H9 (cell line): ENCODE results near the gene CPA3. TPM values are rescaled to one million over a fixed set of nuclear protein-coding genes. Genes with fewer than 3 reads are reported as not detected.

Source experiments
- DNase-seq: peaks from one replicate; pipeline ENCODE4 v3.0.0-alpha.2; 2017
- H2AFZ ChIP-seq: one replicate; pipeline ENCODE4 v1.6.1; 2013; ENCODE audit warnings: mild to moderate bottlenecking, low read length, control low read depth, moderate library complexity
- H2AK5ac ChIP-seq: 2 replicates; pipeline ENCODE4 v1.6.1; 2013; ENCODE audit warnings: low read length, control low read depth, mixed read lengths; ENCODE audit not compliant: insufficient read length
- H2BK120ac ChIP-seq: one replicate; pipeline ENCODE4 v1.6.1; 2013; ENCODE audit warnings: low read depth, mild to moderate bottlenecking, low read length, control low read depth, inconsistent platforms; ENCODE audit not compliant: poor library complexity, severe bottlenecking
- H2BK12ac ChIP-seq: 2 replicates; pipeline ENCODE4 v1.6.1; 2013; ENCODE audit warnings: low read length, control low read depth, mixed read lengths, low read depth; ENCODE audit not compliant: insufficient read length
- H2BK15ac ChIP-seq: 2 replicates; pipeline ENCODE4 v1.6.1; 2013; ENCODE audit warnings: low read depth, low read length, control low read depth
- H2BK20ac ChIP-seq: one replicate; pipeline ENCODE4 v1.6.1; 2013; ENCODE audit warnings: low read depth, mild to moderate bottlenecking, low read length, control low read depth, inconsistent platforms; ENCODE audit not compliant: poor library complexity, severe bottlenecking
- H2BK5ac ChIP-seq: 2 replicates; pipeline ENCODE4 v1.6.1; 2013; ENCODE audit warnings: low read length, control low read depth, mixed read lengths; ENCODE audit not compliant: insufficient read length
- H3K14ac ChIP-seq: 2 replicates; pipeline ENCODE4 v1.6.1; 2013; ENCODE audit warnings: low read length, control low read depth; ENCODE audit not compliant: insufficient read depth
- H3K18ac ChIP-seq: 2 replicates; pipeline ENCODE4 v1.6.1; 2013; ENCODE audit warnings: low read depth, mild to moderate bottlenecking, mixed read lengths, low read length, control low read depth; ENCODE audit not compliant: insufficient read length
- H3K23ac ChIP-seq: 2 replicates; pipeline ENCODE4 v1.6.1; 2013; ENCODE audit warnings: low read length, control low read depth, mixed read lengths, low read depth; ENCODE audit not compliant: insufficient read length
- H3K23me2 ChIP-seq: 2 replicates; pipeline ENCODE4 v1.6.1; 2013; ENCODE audit warnings: low read depth, mild to moderate bottlenecking, mixed read lengths, low read length, control low read depth; ENCODE audit not compliant: insufficient read length, poor library complexity, severe bottlenecking
- H3K27ac ChIP-seq: 2 replicates; pipeline ENCODE4 v1.5.1; 2013; ENCODE audit warnings: low read length, control low read depth, mixed read lengths, low read depth; ENCODE audit not compliant: insufficient read length
- H3K27me3 ChIP-seq: 2 replicates; pipeline ENCODE4 v1.6.1; 2013; ENCODE audit warnings: low read length, control low read depth, inconsistent platforms; ENCODE audit not compliant: insufficient read depth
- H3K4ac ChIP-seq: 2 replicates; pipeline ENCODE4 v1.6.1; 2013; ENCODE audit warnings: low read depth, mild to moderate bottlenecking, control low read depth, inconsistent platforms, low read length, moderate library complexity
- H3K4me1 ChIP-seq: 2 replicates; pipeline ENCODE4 v1.6.1; 2013; ENCODE audit warnings: low read length, control low read depth, inconsistent platforms; ENCODE audit not compliant: insufficient read depth
- H3K4me2 ChIP-seq: 2 replicates; pipeline ENCODE4 v1.6.1; 2013; ENCODE audit warnings: low read length, control low read depth, mixed read lengths; ENCODE audit not compliant: insufficient read length, insufficient read depth
- H3K56ac ChIP-seq: 2 replicates; pipeline ENCODE4 v1.6.1; 2013; ENCODE audit warnings: low read depth, mild to moderate bottlenecking, mixed read lengths, low read length, control low read depth; ENCODE audit not compliant: insufficient read length
- H3K79me1 ChIP-seq: 2 replicates; pipeline ENCODE4 v1.6.1; 2013; ENCODE audit warnings: low read depth, mild to moderate bottlenecking, moderate library complexity, low read length, control low read depth, inconsistent platforms; ENCODE audit not compliant: insufficient read depth, poor library complexity, severe bottlenecking
- H3K79me2 ChIP-seq: 2 replicates; pipeline ENCODE4 v1.6.1; 2013; ENCODE audit warnings: low read length, control low read depth, inconsistent platforms; ENCODE audit not compliant: insufficient read depth
- H3K9ac ChIP-seq: 2 replicates; pipeline ENCODE4 v1.6.1; 2013; ENCODE audit warnings: low read length, control low read depth, mixed read lengths; ENCODE audit not compliant: insufficient read length; ENCODE audit errors: extremely low read depth
- H3K9me3 ChIP-seq: one replicate; pipeline ENCODE4 v1.6.1; 2013; ENCODE audit warnings: low read depth, low read length, inconsistent platforms; ENCODE audit not compliant: control insufficient read depth
- H3T11ph ChIP-seq: one replicate; pipeline ENCODE4 v1.6.1; 2013; ENCODE audit warnings: mild to moderate bottlenecking, low read length, control low read depth, inconsistent platforms
- H4K20me1 ChIP-seq: one replicate; pipeline ENCODE4 v1.6.1; 2013; ENCODE audit not compliant: control insufficient read depth, insufficient read length, insufficient read depth
- H4K5ac ChIP-seq: 2 replicates; pipeline ENCODE4 v1.6.1; 2013; ENCODE audit warnings: low read depth, mild to moderate bottlenecking, mixed read lengths, low read length, control low read depth; ENCODE audit not compliant: insufficient read length
- H4K8ac ChIP-seq: replicated peaks from 2 replicates; pipeline ENCODE4 v1.6.1; 2013; ENCODE audit warnings: low read length, control low read depth, mixed read lengths, low read depth; ENCODE audit not compliant: insufficient read length
- H4K91ac ChIP-seq: 2 replicates; pipeline ENCODE4 v1.6.1; 2013; ENCODE audit warnings: low read depth, mild to moderate bottlenecking, moderate library complexity, mixed read lengths, low read length, control low read depth; ENCODE audit not compliant: insufficient read length
- H3K27ac Mint-ChIP-seq, 3 experiments: 2 replicates in 2 of 3; 3 replicates in 1 of 3; pipeline ENCODE4 v1.8.0; 2020 to 2021; ENCODE audit warnings: mixed read lengths in 3 of 3, mild to moderate bottlenecking in 1 of 3, moderate library complexity in 1 of 3
- H3K27me3 Mint-ChIP-seq: 2 replicates; pipeline ENCODE4 v1.8.0; 2021; ENCODE audit warnings: low read depth, mild to moderate bottlenecking, moderate library complexity, mixed read lengths
- H3K36me3 Mint-ChIP-seq, 3 experiments: 2 replicates in 2 of 3; 3 replicates in 1 of 3; pipeline ENCODE4 v1.8.0; 2020 to 2021; ENCODE audit warnings: low read depth in 3 of 3, mixed read lengths in 3 of 3; ENCODE audit not compliant: insufficient read depth in 1 of 3
- H3K4me1 Mint-ChIP-seq, 2 experiments: 2 replicates each; pipeline ENCODE4 v1.8.0; 2020; ENCODE audit warnings: mixed read lengths in 2 of 2
- H3K4me3 Mint-ChIP-seq, 2 experiments: 2 replicates in 1 of 2; 3 replicates in 1 of 2; pipeline ENCODE4 v1.8.0; 2020 to 2021; ENCODE audit warnings: mild to moderate bottlenecking in 2 of 2, mixed read lengths in 2 of 2, moderate library complexity in 1 of 2
- H3K9me3 Mint-ChIP-seq, 2 experiments: 2 replicates in 1 of 2; 3 replicates in 1 of 2; pipeline ENCODE4 v1.8.0; 2020; ENCODE audit warnings: mild to moderate bottlenecking in 2 of 2, mixed read lengths in 2 of 2, moderate library complexity in 1 of 2
- WGBS: extraction: QIAGEN DNeasy Blood & Tissue Kit; methylation state at CpG from one replicate; pipeline ENCODE4 v1.1.7; 2013; ENCODE audit warnings: missing lambda C conversion rate, low lambda C conversion rate, mixed read lengths; ENCODE audit not compliant: insufficient read length; ENCODE audit errors: extremely low coverage; 5-methylcytosine and 5-hydroxymethylcytosine counted together
- total RNA-seq: library from RNA; stranded (reverse); gene quantifications from 2 replicates; pipeline ENCODE4 v1.2.1, GENCODE V29; 2021
- TF ChIP-seq, protein P1 (sequence below): fragments of 200-600 bp; sonication (generic); conservative IDR thresholded peaks from 3 replicates; pipeline ENCODE4 v1.8.0; 2021; ENCODE audit warnings: antibody characterized with exemption, mild to moderate bottlenecking

The CPA3 gene
- total RNA-seq, 1 experiment from 2014 or later = not detected

DNA sequence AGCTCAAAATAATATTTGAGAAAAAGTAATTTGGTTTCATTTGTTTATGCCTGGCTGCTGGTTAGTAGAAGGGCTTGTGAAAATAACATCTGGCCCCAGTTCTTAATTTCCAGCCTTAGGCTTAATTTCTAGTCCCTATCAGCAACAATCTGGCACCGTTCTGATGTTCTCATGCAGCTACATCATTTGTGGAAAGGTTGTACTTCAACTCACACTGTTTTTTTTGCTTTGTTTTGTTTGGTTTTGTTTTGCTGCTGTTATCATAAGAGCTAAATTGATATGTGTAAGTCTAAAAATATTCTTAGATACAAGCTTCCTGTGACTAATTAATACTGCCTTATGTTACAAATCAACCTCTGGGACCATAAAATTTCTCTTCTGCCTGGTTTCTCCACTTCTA lies 8.9 kb downstream of the CPA3 start:
- Histone ChIP-seq H2AFZ (no peak overlapping the region), H3K23ac (no peak overlapping the region), H3K4me2 (no peak overlapping the region), H4K20me1 (no peaks in the 10 kb centered on the region), H2AK5ac (no peak overlapping the region), H3K27me3 (no peaks in the 10 kb centered on the region), H2BK12ac (no peak overlapping the region), H2BK20ac (no peak overlapping the region), H3K4ac (no peak overlapping the region), H3K9ac (no peak overlapping the region), H2BK120ac (no peak overlapping the region), H3K18ac (no peak overlapping the region), H3K4me1 (no peaks in the 10 kb centered on the region), H3K9me3 (no peaks in the 10 kb centered on the region), H4K91ac (no peak overlapping the region), H3K23me2 (no peaks in the 10 kb centered on the region), H3K79me2 (no peaks in the 10 kb centered on the region), H4K5ac (no peak overlapping the region), H3K79me1 (no peaks in the 10 kb centered on the region), H2BK5ac (no peak overlapping the region), H4K8ac (no peak overlapping the region), H3K27ac (no peak overlapping the region), H3T11ph (no peak overlapping the region), H3K56ac (no peak overlapping the region), H3K14ac (no peak overlapping the region), H2BK15ac (no peak overlapping the region)
- WGBS = no CpG with 5 or more reads among the region's 1 CpG
- Mint-ChIP-seq H3K36me3 (no peaks in the 10 kb centered on the region), H3K4me1 (no peaks in the 10 kb centered on the region), H3K4me3 (no peak overlapping the region), H3K27ac (no peak overlapping the region), H3K9me3 (no peaks in the 10 kb centered on the region), H3K27me3 (no peaks in the 10 kb centered on the region)
- DNase-seq = no peak
- TF ChIP-seq, protein P1, sequence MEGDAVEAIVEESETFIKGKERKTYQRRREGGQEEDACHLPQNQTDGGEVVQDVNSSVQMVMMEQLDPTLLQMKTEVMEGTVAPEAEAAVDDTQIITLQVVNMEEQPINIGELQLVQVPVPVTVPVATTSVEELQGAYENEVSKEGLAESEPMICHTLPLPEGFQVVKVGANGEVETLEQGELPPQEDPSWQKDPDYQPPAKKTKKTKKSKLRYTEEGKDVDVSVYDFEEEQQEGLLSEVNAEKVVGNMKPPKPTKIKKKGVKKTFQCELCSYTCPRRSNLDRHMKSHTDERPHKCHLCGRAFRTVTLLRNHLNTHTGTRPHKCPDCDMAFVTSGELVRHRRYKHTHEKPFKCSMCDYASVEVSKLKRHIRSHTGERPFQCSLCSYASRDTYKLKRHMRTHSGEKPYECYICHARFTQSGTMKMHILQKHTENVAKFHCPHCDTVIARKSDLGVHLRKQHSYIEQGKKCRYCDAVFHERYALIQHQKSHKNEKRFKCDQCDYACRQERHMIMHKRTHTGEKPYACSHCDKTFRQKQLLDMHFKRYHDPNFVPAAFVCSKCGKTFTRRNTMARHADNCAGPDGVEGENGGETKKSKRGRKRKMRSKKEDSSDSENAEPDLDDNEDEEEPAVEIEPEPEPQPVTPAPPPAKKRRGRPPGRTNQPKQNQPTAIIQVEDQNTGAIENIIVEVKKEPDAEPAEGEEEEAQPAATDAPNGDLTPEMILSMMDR = no peak
